ENCODE measurements around the gene UNC93B1.

DNA sequence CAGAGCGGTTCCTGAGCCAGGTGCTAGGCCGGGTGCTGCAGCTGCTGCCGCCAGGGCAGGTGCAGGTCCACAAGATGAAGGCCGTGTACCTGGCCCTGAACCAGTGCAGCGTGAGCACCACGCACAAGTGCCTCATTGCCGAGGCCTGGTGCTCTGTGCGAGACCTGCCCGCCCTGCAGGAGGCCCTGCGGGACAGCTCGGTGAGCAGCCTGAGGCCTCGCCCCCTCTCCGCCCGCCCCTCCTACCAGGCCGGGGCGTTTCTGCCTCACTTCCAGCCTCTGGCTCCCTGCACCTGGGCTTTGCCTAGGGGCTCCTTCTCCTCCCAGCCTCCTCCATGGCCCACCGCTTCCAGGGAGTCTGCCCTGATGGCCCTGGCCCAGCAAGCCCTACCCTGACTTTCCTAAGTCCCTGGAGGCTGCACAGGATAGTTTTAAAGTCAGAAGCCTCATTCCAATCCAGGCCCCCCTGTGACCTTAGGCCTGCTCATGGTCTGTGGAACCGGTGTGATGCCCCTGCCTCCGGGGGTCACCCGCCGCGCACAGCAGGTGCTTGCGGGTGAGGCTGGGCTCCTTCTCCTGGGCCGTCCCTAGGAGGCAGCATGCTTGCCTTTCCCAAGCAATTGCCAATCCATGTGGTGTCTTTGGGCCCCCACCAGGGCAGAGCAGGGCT, 40.4 kb upstream of the UNC93B1 start:
- TF ChIP-seq, protein P1, sequence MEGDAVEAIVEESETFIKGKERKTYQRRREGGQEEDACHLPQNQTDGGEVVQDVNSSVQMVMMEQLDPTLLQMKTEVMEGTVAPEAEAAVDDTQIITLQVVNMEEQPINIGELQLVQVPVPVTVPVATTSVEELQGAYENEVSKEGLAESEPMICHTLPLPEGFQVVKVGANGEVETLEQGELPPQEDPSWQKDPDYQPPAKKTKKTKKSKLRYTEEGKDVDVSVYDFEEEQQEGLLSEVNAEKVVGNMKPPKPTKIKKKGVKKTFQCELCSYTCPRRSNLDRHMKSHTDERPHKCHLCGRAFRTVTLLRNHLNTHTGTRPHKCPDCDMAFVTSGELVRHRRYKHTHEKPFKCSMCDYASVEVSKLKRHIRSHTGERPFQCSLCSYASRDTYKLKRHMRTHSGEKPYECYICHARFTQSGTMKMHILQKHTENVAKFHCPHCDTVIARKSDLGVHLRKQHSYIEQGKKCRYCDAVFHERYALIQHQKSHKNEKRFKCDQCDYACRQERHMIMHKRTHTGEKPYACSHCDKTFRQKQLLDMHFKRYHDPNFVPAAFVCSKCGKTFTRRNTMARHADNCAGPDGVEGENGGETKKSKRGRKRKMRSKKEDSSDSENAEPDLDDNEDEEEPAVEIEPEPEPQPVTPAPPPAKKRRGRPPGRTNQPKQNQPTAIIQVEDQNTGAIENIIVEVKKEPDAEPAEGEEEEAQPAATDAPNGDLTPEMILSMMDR (conservative IDR thresholded peaks at IDR 0.05; ENCODE audit: low read length): no peak
- no peak for TF ChIP-seq EZH2phosphoT487 (IDR thresholded peaks at IDR 0.05; ENCODE audit: borderline replicate concordance, low read depth, low read length)
